GM23338 (cell line): Measurements from ENCODE around the gene KIFAP3.

Experiments
- EZH2 ChIP-seq: fragments of 200-600 bp; sonication (generic); IDR thresholded peaks from one replicate; pipeline ENCODE4 v1.8.0; 2017; ENCODE audit warnings: antibody characterized with exemption, mild to moderate bottlenecking, low read depth; ENCODE audit not compliant: unreplicated experiment
- EZH2phosphoT487 ChIP-seq: fragments of 200-600 bp; sonication (generic); IDR thresholded peaks from one replicate; pipeline ENCODE4 v1.8.1; 2018; ENCODE audit warnings: antibody characterized with exemption; ENCODE audit not compliant: unreplicated experiment
- JUNB ChIP-seq: IDR thresholded peaks from one replicate; pipeline ENCODE4 v1.6.1; 2016; ENCODE audit warnings: antibody characterized with exemption; ENCODE audit not compliant: unreplicated experiment
- POLR2AphosphoS5 ChIP-seq: IDR thresholded peaks from 2 replicates; pipeline ENCODE4 v1.6.1; 2016; ENCODE audit warnings: antibody characterized with exemption, low read depth
- TF ChIP-seq, protein P1 (sequence below), 2 experiments: fragments of 200-600 bp in 1 of 2; sonication (generic) in 1 of 2; conservative IDR thresholded peaks; 2 replicates each; pipeline versions ENCODE4 v1.5.1 to v1.6.1; 2016 to 2017; ENCODE audit warnings: antibody characterized with exemption in 2 of 2, low read depth in 2 of 2, mild to moderate bottlenecking in 2 of 2, moderate library complexity in 1 of 2

DNA sequence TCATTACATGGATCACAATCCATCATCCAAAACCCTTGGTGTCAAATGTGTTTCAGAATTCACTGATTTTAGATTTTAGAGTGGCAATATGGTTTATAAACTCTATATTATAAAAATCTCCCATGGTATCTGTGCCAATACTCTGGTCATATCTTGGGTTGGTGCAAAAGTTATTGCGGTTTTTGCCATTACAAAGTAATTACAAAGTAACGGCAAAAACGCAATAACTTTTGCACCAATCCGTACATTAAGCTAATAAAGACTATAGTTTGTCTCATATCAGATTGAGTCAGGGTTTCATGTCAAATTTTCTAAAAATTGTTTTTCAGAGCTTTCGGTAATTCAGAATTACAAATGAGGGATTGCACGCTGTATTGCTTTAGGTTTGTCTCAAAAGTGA, 47.9 kb upstream of the KIFAP3 start:
- TF ChIP-seq, protein P1, sequence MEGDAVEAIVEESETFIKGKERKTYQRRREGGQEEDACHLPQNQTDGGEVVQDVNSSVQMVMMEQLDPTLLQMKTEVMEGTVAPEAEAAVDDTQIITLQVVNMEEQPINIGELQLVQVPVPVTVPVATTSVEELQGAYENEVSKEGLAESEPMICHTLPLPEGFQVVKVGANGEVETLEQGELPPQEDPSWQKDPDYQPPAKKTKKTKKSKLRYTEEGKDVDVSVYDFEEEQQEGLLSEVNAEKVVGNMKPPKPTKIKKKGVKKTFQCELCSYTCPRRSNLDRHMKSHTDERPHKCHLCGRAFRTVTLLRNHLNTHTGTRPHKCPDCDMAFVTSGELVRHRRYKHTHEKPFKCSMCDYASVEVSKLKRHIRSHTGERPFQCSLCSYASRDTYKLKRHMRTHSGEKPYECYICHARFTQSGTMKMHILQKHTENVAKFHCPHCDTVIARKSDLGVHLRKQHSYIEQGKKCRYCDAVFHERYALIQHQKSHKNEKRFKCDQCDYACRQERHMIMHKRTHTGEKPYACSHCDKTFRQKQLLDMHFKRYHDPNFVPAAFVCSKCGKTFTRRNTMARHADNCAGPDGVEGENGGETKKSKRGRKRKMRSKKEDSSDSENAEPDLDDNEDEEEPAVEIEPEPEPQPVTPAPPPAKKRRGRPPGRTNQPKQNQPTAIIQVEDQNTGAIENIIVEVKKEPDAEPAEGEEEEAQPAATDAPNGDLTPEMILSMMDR (conservative IDR thresholded peaks at IDR 0.05; ENCODE audit: low read depth in 2 of 2), result no peak
- TF ChIP-seq EZH2phosphoT487, result no peak
- TF ChIP-seq JUNB, result no peak
- no peak for TF ChIP-seq POLR2AphosphoS5
- TF ChIP-seq EZH2, result no peak
